B cell (primary cell): ENCODE results near the gene PRSS33. TPM values are rescaled to one million over a fixed set of nuclear protein-coding genes. Genes with fewer than 3 reads are reported as not detected.

Experiments
- ATAC-seq: fragments of 200-7000 bp; cut with Tn5 transposase; one replicate; pipeline ENCODE4 v1.10.0; 2021; ENCODE audit warnings: low read depth, mild to moderate bottlenecking, moderate number of reproducible peaks, moderate library complexity
- CTCF ChIA-PET: fragments of 350-600 bp; sonication (Branson Sonifier 250); formaldehyde crosslinking; loops from one replicate; lab custom pipeline; 2021; ENCODE audit warnings: antibody characterized with exemption, inconsistent platforms; lab: Charles Lee
- POLR2A ChIA-PET: fragments of 350-600 bp; sonication (Branson Sonifier 250); formaldehyde crosslinking; loops from one replicate; lab custom pipeline; 2021; ENCODE audit warnings: antibody characterized with exemption; lab: Charles Lee
- DNase-seq: peaks from one replicate; pipeline ENCODE4 v3.0.0; 2013
- H2AFZ ChIP-seq: 2 replicates; pipeline ENCODE4 v1.6.1; 2012; ENCODE audit warnings: mild to moderate bottlenecking, low read depth, low read length; ENCODE audit not compliant: insufficient read depth, poor library complexity, severe bottlenecking
- H3K27ac ChIP-seq, 2 donors: 1 replicate in 1 of 2; 2 replicates in 1 of 2; pipeline ENCODE4 v1.5.1; 2012 to 2013; ENCODE audit warnings: low read length in 2 of 2, mild to moderate bottlenecking in 2 of 2, moderate library complexity in 1 of 2
- H3K27me3 ChIP-seq, 4 experiments: fragments of 200-600 bp in 1 of 4; sonication (generic) in 1 of 4; replicated peaks in 1 of 4; 1 replicate in 2 of 4; 2 replicates in 2 of 4; pipeline versions ENCODE4 v1.6.1 to v1.7.0; 2013 to 2016; ENCODE audit warnings: low read length in 3 of 4, mild to moderate bottlenecking in 2 of 4, mixed read lengths in 1 of 4, moderate library complexity in 1 of 4; ENCODE audit not compliant: insufficient read depth in 4 of 4, control insufficient read depth in 3 of 4; ENCODE audit errors: control extremely low read depth in 1 of 4
- H3K36me3 ChIP-seq, 2 experiments: replicated peaks in 1 of 2; 1 replicate in 1 of 2; 2 replicates in 1 of 2; pipeline versions ENCODE4 v1.6.1 to v1.7.1; 2013; ENCODE audit warnings: low read length in 1 of 2; ENCODE audit not compliant: insufficient read depth in 2 of 2, control insufficient read depth in 1 of 2; ENCODE audit errors: control extremely low read depth in 1 of 2, extremely low read depth in 1 of 2
- H3K4me1 ChIP-seq, 2 donors: fragments of 200-600 bp in 1 of 2; sonication (generic) in 1 of 2; 1 replicate in 1 of 2; 2 replicates in 1 of 2; pipeline versions ENCODE4 v1.5.1 to v1.6.1; 2013 to 2017; ENCODE audit warnings: low read length in 2 of 2; ENCODE audit not compliant: control insufficient read depth in 2 of 2, insufficient read depth in 2 of 2
- H3K4me2 ChIP-seq: replicated peaks from 2 replicates; pipeline ENCODE3; 2012; ENCODE audit warnings: mild to moderate bottlenecking, low read depth, low read length; ENCODE audit not compliant: poor library complexity, severe bottlenecking
- H3K4me3 ChIP-seq, 5 experiments: fragments of 200-600 bp in 1 of 5; sonication (generic) in 1 of 5; 1 replicate in 3 of 5; 2 replicates in 2 of 5; pipeline versions ENCODE4 v1.5.1 to v1.7.0; 2011 to 2016; ENCODE audit warnings: low read length in 4 of 5, mild to moderate bottlenecking in 4 of 5, low read depth in 2 of 5, control low read depth in 1 of 5, moderate library complexity in 1 of 5; ENCODE audit not compliant: insufficient read depth in 1 of 5; ENCODE audit errors: control extremely low read depth in 1 of 5, extremely low read depth in 1 of 5
- H3K79me2 ChIP-seq: fragments of 200-600 bp; sonication (generic); one replicate; pipeline ENCODE4 v1.6.0; 2016; ENCODE audit warnings: low read length; ENCODE audit not compliant: control insufficient read depth, insufficient read depth
- H3K9ac ChIP-seq: fragments of 200-600 bp; sonication (generic); 2 replicates; pipeline ENCODE4 v1.6.1; 2017; ENCODE audit warnings: mild to moderate bottlenecking, low read length, moderate library complexity
- H3K9me3 ChIP-seq, 3 donors: one replicate each; pipeline versions ENCODE4 v1.6.1 to v1.7.1; 2013; ENCODE audit warnings: low read length in 2 of 3; ENCODE audit not compliant: control insufficient read depth in 2 of 3, insufficient read depth in 1 of 3; ENCODE audit errors: control extremely low read depth in 1 of 3
- H4K20me1 ChIP-seq: 2 replicates; pipeline ENCODE4 v1.6.0; 2012; ENCODE audit warnings: mild to moderate bottlenecking, low read length; ENCODE audit not compliant: insufficient read depth, control insufficient read depth, poor library complexity, severe bottlenecking
- H3K27ac Mint-ChIP-seq: one replicate; pipeline ENCODE4 v1.8.0; 2021; ENCODE audit warnings: mixed read lengths
- H3K27me3 Mint-ChIP-seq: one replicate; pipeline ENCODE4 v1.8.0; 2021; ENCODE audit warnings: mixed read lengths
- H3K4me1 Mint-ChIP-seq: one replicate; pipeline ENCODE4 v1.8.0; 2021; ENCODE audit warnings: mixed read lengths
- H3K4me3 Mint-ChIP-seq: one replicate; pipeline ENCODE4 v1.8.0; 2021; ENCODE audit warnings: mixed read lengths
- H3K9me3 Mint-ChIP-seq: one replicate; pipeline ENCODE4 v1.8.0; 2022; ENCODE audit warnings: mixed read lengths; ENCODE audit not compliant: insufficient read depth
- CTCF ChIP-seq: fragments of 200-600 bp; IDR thresholded peaks from one replicate; pipeline ENCODE4 v1.8.0; 2022; ENCODE audit warnings: antibody characterized with exemption, mild to moderate bottlenecking
- EZH2 ChIP-seq: IDR thresholded peaks from 2 replicates; pipeline ENCODE4 v1.6.1; 2012; ENCODE audit warnings: borderline replicate concordance, low read depth, mild to moderate bottlenecking, moderate library complexity, low read length; ENCODE audit not compliant: insufficient read depth, poor library complexity, severe bottlenecking
- WGBS: methylation state at CpG from one replicate; pipeline ENCODE4 v1.1.5; 2013; ENCODE audit warnings: missing lambda C conversion rate; ENCODE audit not compliant: insufficient coverage; 5-methylcytosine and 5-hydroxymethylcytosine counted together
- intact Hi-C: fragments of 100-400 bp; cut with micrococcal nuclease; formaldehyde crosslinking; loops from one replicate; pipeline ENCODE4 v1.10.0; 2022
- polyA plus RNA-seq: library from polyadenylated mRNA; depleted of rRNA; stranded (reverse); fragments of >200 nt; gene quantifications from 2 replicates; pipeline ENCODE4 v1.2.3, GENCODE V29; 2012
- total RNA-seq, 2 donors: library from RNA; stranded (reverse); fragments of 120-200 nt in 1 of 2; gene quantifications; 1 replicate in 1 of 2; 2 replicates in 1 of 2; pipeline versions ENCODE4 v1.2.3 to v1.2.4, GENCODE V29; 2013 to 2022

PRSS33 gene
- total and polyA plus RNA-seq, 2 donors (not counting 1 experiment from before 2014, with no cell fraction given): not detected

- H3K27me3 Mint-ChIP-seq: peaks cover 21% of the 10 kb centered on the region
- Histone ChIP-seq H3K9me3 (no peaks in the 10 kb centered on the region), H3K4me3 (no peak overlapping the region), H4K20me1 (no peaks in the 10 kb centered on the region), H3K27me3 (peaks cover 0 to 12% (median 2%) of the 10 kb centered on the region in 4 experiments), H3K9ac (no peak overlapping the region), H3K79me2 (no peaks in the 10 kb centered on the region), H2AFZ (no peak overlapping the region), H3K27ac (no peak overlapping the region), H3K36me3 (no peaks in the 10 kb centered on the region), H3K4me2 (no peak overlapping the region), H3K4me1 (no peaks in the 10 kb centered on the region)
- DNase-seq (no peak), ATAC-seq (no peak)
- ChIA-PET POLR2A (no interaction called here), CTCF (no interaction called here)
- no peaks in the 10 kb centered on the region for H3K9me3 Mint-ChIP-seq
- TF ChIP-seq EZH2 (no peak), CTCF (no peak)
- 87% methylated on average over 20 of the region's 20 CpGs for WGBS
- H3K4me1 Mint-ChIP-seq: no peaks in the 10 kb centered on the region
- intact Hi-C loops: no loop called here
- H3K27ac Mint-ChIP-seq: no peak overlapping the region
- no peak overlapping the region for H3K4me3 Mint-ChIP-seq
Observed at GRCh38 chr16:2814551-2815298, 27.4 kb upstream of the PRSS33 start.

GRCh38 chr16:2813771-2814221 lies 26.4 kb upstream of the PRSS33 start:
- H2AFZ ChIP-seq: no peak overlapping the region
- Mint-ChIP-seq H3K27ac (no peak overlapping the region), H3K4me1 (no peaks in the 10 kb centered on the region), H3K4me3 (no peak overlapping the region), H3K27me3 (peaks cover 30% of the 10 kb centered on the region), H3K9me3 (peaks cover 5% of the 10 kb centered on the region)
- no peak for DNase-seq
- H3K4me2 ChIP-seq: no peak overlapping the region
- H3K9me3 ChIP-seq: no peaks in the 10 kb centered on the region
- intact Hi-C loops: no loop called here
- 81% methylated on average over 5 of the region's 7 CpGs for WGBS
- TF ChIP-seq CTCF (no peak), EZH2 (no peak)
- H3K79me2 ChIP-seq: no peaks in the 10 kb centered on the region
- no peak overlapping the region for H3K4me3 ChIP-seq
- no peaks in the 10 kb centered on the region for H3K36me3 ChIP-seq
- no peak overlapping the region for H3K9ac ChIP-seq
- ChIA-PET POLR2A (no interaction called here), CTCF (no interaction called here)
- peaks cover 0 to 12% (median 2%) of the 10 kb centered on the region in 4 experiments for H3K27me3 ChIP-seq
- no peak overlapping the region for H3K27ac ChIP-seq
- no peaks in the 10 kb centered on the region for H4K20me1 ChIP-seq
- no peaks in the 10 kb centered on the region for H3K4me1 ChIP-seq
- ATAC-seq: no peak
